ENCODE results near the gene RERE.

The RERE gene

GRCh38 chr1:8312235-8313218 is 504.9 kb downstream of the RERE start:
- no peak for DNase-seq

- no peak for DNase-seq
Measured at GRCh38 chr1:8311068-8311718, 506.2 kb downstream of the RERE start.

GRCh38 chr1:8307628-8308027 is 509.8 kb downstream of the RERE start:
- DNase-seq: no peak

GRCh38 chr1:8303876-8304275 is 513.6 kb downstream of the RERE start:
- no peak for DNase-seq

GRCh38 chr1:8303141-8303540 is 514.3 kb downstream of the RERE start:
- DNase-seq: no peak

Measured in activated gamma-delta T cell treated with Interleukin-2 at 50 U/mL for 16 hours (primary cell).